HepG2 (cell line): ENCODE results near the gene UGT1A8.

Source experiments
- ELF1 ChIP-seq: sonication (generic); formaldehyde crosslinking; IDR thresholded peaks from 2 replicates; pipeline ENCODE4 v1.4.0; 2020; ENCODE audit warnings: missing genetic modification reagents
- GTF2F1 ChIP-seq: fragments of 150-350 bp; IDR thresholded peaks from 2 replicates; pipeline ENCODE4 v1.6.1; 2014; ENCODE audit warnings: low read length
- MAZ ChIP-seq, 2 experiments: sonication (generic) in 1 of 2; formaldehyde crosslinking in 1 of 2; IDR thresholded peaks; 2 replicates each; pipeline versions ENCODE4 v1.5.0 to v1.6.1; 2012 to 2020; ENCODE audit warnings: low read depth in 2 of 2, mild to moderate bottlenecking in 2 of 2, borderline replicate concordance in 1 of 2, improper control_type of control experiment in 1 of 2, low read length in 1 of 2, missing genetic modification reagents in 1 of 2, moderate library complexity in 1 of 2
- PTBP1 ChIP-seq: fragments of 200-400 bp; formaldehyde crosslinking; IDR thresholded peaks from 2 replicates; pipeline ENCODE4 v1.6.1; 2018; ENCODE audit warnings: low read length, low read depth; ENCODE audit not compliant: poor library complexity, severe bottlenecking
- ZNF12 ChIP-seq: sonication (generic); formaldehyde crosslinking; IDR thresholded peaks from 2 replicates; pipeline ENCODE4 v1.5.0; 2020; ENCODE audit warnings: missing genetic modification reagents
- TF ChIP-seq, protein P1 (sequence below): sonication (generic); formaldehyde crosslinking; IDR thresholded peaks from 2 replicates; pipeline ENCODE4 v1.8.1; 2022; ENCODE audit warnings: mild to moderate bottlenecking, missing genetic modification reagents
- TF ChIP-seq, protein P2 (sequence below): sonication (generic); formaldehyde crosslinking; IDR thresholded peaks from 2 replicates; pipeline ENCODE4 v1.4.0; 2020; ENCODE audit warnings: missing genetic modification reagents, borderline replicate concordance
- TF ChIP-seq, protein P3 (sequence below): sonication (generic); formaldehyde crosslinking; IDR thresholded peaks from 2 replicates; pipeline ENCODE4 v1.4.0; 2020; ENCODE audit warnings: mild to moderate bottlenecking, missing genetic modification reagents
- TF ChIP-seq, protein P4 (sequence below): sonication (generic); formaldehyde crosslinking; IDR thresholded peaks from 2 replicates; pipeline ENCODE4 v1.5.0; 2020; ENCODE audit warnings: mild to moderate bottlenecking, missing genetic modification reagents, moderate library complexity
- TF ChIP-seq, protein P5 (sequence below): IDR thresholded peaks from 2 replicates; pipeline ENCODE4 v1.6.1; 2016; ENCODE audit warnings: low read depth

DNA sequence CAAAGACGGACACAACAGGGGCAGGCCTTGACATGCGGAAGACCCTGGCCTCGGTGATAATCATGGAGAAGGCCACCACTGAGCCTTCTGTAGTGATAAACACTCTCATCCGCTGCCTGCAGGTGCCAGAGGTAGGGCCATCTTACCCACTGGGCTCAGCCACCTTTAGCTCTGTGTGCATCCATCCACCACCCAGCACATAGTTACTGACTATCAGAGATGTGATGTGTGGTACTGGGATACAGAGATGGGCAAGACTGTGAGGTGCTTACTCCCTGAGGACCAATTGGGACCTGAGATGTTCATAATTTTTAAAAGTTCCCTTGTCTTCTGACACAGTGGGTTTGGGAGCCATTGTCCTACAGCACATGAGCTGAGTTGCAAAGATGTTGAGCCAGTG lies 162.3 kb downstream of the UGT1A8 start:
- TF ChIP-seq GTF2F1, result no peak
- TF ChIP-seq, protein P1, sequence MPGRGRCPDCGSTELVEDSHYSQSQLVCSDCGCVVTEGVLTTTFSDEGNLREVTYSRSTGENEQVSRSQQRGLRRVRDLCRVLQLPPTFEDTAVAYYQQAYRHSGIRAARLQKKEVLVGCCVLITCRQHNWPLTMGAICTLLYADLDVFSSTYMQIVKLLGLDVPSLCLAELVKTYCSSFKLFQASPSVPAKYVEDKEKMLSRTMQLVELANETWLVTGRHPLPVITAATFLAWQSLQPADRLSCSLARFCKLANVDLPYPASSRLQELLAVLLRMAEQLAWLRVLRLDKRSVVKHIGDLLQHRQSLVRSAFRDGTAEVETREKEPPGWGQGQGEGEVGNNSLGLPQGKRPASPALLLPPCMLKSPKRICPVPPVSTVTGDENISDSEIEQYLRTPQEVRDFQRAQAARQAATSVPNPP (CRISPR knock-in tag), result no peak
- TF ChIP-seq, protein P2, sequence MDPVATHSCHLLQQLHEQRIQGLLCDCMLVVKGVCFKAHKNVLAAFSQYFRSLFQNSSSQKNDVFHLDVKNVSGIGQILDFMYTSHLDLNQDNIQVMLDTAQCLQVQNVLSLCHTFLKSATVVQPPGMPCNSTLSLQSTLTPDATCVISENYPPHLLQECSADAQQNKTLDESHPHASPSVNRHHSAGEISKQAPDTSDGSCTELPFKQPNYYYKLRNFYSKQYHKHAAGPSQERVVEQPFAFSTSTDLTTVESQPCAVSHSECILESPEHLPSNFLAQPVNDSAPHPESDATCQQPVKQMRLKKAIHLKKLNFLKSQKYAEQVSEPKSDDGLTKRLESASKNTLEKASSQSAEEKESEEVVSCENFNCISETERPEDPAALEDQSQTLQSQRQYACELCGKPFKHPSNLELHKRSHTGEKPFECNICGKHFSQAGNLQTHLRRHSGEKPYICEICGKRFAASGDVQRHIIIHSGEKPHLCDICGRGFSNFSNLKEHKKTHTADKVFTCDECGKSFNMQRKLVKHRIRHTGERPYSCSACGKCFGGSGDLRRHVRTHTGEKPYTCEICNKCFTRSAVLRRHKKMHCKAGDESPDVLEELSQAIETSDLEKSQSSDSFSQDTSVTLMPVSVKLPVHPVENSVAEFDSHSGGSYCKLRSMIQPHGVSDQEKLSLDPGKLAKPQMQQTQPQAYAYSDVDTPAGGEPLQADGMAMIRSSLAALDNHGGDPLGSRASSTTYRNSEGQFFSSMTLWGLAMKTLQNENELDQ, result no peak
- TF ChIP-seq, protein P3, sequence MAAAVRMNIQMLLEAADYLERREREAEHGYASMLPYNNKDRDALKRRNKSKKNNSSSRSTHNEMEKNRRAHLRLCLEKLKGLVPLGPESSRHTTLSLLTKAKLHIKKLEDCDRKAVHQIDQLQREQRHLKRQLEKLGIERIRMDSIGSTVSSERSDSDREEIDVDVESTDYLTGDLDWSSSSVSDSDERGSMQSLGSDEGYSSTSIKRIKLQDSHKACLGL (CRISPR knock-in tag), result no peak
- no peak for TF ChIP-seq ZNF12
- TF ChIP-seq, protein P4, sequence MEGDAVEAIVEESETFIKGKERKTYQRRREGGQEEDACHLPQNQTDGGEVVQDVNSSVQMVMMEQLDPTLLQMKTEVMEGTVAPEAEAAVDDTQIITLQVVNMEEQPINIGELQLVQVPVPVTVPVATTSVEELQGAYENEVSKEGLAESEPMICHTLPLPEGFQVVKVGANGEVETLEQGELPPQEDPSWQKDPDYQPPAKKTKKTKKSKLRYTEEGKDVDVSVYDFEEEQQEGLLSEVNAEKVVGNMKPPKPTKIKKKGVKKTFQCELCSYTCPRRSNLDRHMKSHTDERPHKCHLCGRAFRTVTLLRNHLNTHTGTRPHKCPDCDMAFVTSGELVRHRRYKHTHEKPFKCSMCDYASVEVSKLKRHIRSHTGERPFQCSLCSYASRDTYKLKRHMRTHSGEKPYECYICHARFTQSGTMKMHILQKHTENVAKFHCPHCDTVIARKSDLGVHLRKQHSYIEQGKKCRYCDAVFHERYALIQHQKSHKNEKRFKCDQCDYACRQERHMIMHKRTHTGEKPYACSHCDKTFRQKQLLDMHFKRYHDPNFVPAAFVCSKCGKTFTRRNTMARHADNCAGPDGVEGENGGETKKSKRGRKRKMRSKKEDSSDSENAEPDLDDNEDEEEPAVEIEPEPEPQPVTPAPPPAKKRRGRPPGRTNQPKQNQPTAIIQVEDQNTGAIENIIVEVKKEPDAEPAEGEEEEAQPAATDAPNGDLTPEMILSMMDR, result no peak
- TF ChIP-seq MAZ (IDR thresholded peaks at IDR 0.05; ENCODE audit: borderline replicate concordance, low read depth, low read length), result no peak
- no peak for TF ChIP-seq MAZ (CRISPR knock-in tag; IDR thresholded peaks at IDR 0.05; ENCODE audit: low read depth)
- no peak for TF ChIP-seq PTBP1
- TF ChIP-seq, protein P5, sequence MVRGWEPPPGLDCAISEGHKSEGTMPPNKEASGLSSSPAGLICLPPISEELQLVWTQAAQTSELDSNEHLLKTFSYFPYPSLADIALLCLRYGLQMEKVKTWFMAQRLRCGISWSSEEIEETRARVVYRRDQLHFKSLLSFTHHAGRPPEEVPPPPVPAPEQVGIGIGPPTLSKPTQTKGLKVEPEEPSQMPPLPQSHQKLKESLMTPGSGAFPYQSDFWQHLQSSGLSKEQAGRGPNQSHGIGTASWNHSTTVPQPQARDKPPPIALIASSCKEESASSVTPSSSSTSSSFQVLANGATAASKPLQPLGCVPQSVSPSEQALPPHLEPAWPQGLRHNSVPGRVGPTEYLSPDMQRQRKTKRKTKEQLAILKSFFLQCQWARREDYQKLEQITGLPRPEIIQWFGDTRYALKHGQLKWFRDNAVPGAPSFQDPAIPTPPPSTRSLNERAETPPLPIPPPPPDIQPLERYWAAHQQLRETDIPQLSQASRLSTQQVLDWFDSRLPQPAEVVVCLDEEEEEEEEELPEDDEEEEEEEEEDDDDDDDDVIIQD (CRISPR knock-in tag), result no peak
- no peak for TF ChIP-seq ELF1 (CRISPR knock-in tag)
